Fibroblast of skin of abdomen (primary cell): ENCODE measurements around the gene DMC1.

Source experiments
- DNase-seq: peaks from one replicate; pipeline ENCODE4 v3.0.0-alpha.2; 2013

DMC1 gene

DNA sequence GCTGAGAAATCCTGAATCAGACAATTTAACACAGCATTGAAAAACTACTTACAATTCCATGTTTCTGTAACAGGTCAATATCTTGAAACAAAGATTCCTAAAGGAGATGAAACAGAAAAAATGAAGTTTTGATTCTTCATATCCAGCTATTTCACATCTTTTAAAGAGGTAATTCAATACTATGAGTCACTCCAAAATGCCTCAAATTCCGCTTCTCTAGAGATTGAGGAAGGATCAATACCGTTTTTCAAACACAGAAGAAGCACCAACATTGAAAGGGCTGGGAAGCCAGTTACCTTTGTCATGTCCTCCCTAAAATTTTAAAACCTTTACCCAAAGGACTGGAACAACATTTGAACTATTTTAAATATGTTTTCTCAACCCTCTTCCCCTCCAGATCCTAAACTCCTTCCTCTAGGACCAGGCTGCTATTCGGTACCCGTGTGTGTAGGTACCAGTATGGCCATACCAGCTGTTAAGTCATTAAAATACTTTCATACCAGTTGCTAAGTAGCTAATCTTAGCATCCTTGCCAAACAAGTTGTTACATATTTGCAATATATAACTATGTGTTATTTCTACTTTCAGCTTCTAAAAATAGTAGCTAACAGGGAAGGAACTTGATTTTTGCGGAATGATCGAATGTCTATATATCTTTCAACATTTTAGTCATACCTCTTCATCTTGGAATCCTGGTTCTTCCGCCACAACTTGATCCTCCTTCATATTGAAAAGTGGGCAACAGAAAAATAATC, 2.3 kb downstream of the DMC1 start:
- peak; percentile 43 for DNase-seq

DNA sequence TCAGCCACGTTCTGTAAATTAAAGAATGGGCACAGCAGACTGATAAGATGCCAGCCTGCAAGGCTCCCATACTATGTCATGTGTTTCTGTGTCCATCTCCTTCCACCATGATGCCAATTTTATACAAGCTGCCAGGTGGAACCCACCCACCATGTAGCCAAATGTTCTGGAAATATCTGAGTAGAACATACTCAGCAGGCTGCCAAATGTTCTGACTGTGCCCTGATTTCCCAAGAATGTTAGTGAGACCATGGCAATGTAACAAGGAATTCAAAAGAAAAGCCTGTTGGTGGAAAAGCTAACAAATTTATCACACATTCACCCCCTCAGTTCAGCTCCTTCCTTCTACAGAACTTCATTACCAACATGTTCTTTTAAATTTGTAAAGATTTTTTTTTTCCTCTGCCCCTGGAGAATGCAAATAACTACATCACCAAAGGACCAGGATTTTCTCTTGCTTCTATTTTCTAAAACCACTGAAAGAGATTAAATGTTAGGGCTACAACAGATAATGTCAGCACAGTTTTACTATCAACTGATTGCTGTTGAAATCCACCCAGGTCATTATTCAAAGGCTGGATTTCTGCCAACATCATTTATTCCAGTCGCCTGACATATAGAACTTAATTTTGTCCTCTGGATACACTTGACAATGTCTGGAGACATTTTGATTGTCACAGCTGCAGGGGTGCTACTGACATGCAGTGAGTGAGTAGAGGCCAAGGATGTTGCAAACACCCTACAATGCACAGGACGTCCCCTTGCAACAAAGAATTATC, 3.1 kb downstream of the DMC1 start:
- DNase-seq = no peak

DNA sequence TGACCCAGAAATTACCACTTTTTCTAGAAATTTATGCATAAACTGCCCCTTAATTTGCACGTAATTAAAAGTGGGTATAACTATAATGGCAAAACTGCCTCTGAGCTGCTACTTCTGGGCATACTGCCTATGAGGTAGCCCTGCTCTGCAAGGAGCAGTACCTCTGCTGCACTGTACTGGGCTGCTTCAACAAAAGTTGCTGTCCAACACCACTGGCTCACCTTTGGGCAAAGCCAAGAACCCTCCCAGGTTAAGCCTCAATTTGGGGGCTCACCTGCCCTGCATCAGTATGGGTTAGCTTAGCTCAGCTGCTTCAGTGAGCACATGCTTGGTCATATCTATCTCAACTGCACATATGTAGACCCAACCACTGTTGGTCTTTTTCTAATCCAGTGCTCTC, 4.5 kb downstream of the DMC1 start:
- DNase-seq = no peak

DNA sequence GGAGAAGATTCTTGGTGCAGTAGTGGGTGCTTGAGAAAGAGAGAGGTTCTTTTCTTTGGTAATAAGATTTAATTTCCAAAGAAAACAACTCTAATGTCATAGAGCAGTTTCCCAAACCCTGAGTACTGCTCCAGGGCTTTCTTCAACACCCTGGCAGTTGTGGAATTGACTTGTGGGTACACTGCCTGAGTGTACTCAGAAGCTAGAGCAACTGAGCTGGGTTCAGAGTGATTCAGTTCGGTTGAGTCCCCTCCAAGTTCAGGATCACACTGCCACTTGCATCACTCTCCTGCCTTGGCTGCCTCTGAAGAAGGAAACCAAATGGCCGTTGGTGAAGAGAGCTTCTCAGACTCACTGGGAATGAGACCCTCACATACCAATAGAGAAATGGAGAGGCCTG, 5.3 kb downstream of the DMC1 start:
- DNase-seq = no peak

DNA sequence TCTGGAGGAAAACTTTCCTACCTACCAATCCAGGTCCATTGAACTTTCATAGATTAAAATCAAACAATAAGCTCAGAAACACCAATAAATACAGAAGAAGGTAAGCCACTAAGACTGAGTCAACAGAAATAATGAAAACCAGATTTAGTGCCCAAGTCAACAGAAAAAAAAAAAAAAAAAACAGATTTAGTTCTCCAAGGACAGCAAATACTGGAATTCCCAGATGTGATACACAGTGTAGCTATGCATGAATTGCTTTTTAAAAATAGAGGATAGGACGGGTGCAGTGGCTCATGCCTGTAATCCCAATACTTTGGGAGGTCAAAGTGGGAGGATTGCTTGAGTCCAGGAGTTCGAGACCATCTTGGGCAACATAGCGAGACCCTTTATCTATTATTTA, 15.7 kb downstream of the DMC1 start:
- peak; percentile 81 for DNase-seq

DNA sequence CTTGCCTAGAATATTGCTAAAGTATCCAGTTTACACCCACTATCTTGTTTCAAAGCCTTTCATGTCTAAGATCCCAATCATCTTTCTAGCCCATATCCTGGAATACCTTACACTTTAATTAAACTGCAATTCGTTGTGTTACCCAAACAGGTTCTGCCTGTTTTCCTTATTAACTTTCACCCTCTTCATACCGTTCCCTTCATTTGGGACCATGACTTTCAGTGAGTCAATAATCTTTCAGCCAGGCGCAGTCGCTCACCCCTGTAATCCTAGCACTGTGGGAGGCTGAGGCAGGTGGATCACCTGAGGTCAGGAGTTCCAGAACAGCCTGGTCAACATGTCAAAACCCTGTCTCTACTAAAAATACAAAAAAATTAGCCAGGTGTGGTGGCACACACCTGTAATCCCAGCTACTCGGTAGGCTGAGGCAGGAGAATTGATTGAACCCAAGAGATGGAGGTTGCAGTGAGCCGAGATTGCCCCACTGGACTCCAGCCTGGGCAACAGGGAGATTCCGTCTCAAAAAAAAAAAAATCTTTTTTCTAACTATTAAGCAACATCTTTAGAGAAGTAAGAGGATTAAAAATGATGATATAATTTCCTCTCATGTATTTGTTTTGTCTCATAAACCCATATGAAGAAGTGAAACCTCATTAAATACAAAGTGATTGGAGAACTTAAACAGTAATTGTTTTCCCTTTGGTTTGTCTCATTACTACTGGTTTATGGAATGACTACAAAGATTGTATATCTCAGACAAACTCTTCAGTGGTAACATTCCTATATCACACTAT, 20.7 kb downstream of the DMC1 start:
- no peak for DNase-seq

DNA sequence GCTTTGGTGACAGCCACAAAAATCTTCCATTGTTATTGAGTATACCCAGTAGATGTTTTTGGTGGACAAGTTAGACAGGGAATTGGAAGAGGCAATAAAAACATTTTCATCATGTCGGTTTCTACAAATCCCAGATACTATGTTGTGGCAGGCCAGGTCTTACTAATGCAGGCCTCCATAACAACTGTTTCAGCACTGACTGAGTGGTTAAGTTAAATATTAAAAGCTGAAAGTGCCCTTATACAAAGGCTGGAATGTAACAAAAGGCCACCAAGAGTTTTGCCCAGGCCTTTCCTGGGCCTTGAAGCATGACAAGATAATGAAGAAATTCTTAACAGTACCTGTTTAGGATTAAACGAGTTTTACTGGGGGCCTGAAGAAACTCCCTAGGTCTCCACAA, 29.3 kb downstream of the DMC1 start:
- no peak for DNase-seq

DNA sequence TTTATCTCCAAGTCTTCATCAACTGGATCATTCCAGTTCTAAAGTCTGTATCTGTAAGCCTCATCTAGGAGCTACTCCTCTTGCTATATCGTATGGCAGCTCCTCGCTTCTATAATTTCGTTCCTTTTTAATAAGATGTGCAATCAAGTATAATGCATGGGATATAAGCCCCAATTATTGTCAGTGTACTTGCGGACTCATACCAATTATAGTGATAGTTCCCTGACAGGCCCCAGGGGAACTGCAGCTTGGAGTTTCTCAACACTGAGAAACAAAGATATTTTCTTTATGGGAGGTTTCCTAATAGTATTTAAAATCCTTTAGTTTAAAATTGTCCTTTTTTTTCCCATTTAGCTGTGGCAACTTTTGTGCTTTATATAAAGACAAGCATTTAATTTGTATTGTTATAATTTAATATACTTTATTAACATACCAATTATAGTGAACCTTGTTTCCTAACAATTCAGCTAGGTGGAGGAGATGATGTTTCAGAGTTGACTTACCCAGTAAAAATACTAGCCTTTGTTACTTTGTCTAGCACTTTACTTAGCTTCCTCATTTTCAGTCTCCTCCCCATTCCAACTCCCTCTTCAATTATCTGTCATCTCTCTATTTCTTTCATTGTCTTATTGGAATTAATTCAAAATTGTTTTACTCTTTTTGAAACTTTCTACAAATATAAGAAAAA, 38.6 kb downstream of the DMC1 start:
- DNase-seq = no peak

DNA sequence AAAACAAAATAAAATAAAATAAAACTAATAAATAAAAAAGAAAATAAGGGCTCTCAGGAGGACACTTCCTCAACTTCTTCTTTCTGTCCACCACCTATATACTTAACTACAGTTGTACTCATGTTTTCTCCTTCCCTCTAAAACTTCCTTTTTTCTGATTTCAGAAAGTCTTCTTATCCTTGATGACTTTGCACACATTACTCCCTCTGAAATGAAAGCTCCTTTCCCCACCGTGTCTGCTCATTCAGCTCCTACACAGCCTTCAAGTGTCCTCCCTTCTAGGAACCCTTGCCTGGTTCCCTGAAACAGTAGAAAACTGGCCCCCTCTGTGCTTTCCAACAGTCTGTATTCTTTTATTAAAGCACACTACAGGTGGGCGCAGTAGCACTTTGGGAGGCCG, 45.6 kb downstream of the DMC1 start:
- DNase-seq = no peak

DNA sequence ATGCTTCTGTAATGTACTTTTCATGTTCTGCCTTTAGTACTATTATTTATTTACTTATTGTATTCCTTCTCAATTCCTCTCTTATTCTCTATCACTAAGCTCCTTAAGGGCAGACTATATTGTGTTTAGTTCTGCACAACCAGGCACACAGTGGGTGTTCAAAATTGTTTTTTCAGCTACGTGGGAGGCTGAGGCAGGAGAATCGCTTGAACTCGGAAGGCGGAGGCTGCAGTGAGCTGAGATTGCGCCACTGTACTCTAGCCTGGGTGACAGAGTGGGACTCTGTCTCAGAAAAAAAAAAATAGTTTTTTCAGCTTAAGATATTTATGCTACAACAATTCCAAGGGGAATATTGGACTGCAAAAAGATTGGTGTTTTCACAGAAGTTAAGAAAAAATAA, 46.5 kb downstream of the DMC1 start:
- DNase-seq = no peak

DNA sequence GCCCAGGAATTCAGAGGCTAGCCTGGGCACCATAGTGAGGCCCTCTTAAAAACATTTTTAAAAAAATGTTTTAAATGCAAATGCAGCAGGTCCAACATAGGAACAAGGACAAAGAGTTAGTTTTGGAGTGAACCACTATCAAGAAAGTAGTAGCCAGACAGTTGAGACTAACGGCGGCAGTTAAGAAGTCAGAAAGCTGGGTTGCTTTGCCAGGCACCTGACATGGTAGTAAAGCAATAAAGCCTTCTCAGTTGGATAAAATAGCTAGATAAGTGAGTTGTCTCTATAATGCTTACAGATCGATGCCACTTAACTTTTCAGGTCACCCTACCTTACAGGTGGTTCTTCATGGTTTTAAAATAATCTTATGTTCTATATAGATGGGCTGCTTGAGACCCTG, 47.0 kb downstream of the DMC1 start:
- no peak for DNase-seq

DNA sequence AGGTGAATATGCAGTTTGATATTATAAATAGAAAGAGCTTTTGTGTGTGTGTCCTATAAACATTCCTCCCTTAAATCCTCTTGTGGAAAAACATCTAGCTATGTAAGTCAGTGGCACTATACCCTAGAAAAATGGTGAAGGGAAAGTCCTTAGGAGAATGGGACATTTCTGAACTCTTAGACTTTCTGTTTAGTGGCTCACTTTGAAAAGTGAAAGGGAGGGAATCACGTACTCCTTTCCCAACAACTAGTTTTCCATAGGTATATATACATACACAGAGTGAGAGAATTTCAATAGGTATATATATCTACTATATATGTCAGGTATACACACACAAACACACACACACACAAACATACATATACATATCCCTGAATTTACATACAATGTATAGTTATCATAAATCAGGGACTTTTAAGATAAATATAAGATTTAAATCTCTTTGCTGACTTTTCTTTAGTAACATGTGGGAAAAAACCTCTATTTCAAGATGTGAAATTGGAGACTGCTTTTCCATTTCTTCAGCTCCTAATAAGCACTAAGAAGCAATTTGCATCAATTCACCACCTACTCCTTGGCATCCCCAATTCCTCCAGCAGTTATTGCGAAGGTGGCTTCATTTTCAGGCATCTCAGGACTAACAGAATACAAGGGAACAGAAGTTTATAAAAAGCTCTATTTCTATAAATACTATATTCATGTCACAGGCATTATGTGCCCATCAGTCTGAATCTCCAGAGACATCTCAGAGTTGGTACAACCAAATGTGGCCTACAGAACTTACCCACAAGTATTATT, 50.3 kb downstream of the DMC1 start:
- DNase-seq = no peak

DNA sequence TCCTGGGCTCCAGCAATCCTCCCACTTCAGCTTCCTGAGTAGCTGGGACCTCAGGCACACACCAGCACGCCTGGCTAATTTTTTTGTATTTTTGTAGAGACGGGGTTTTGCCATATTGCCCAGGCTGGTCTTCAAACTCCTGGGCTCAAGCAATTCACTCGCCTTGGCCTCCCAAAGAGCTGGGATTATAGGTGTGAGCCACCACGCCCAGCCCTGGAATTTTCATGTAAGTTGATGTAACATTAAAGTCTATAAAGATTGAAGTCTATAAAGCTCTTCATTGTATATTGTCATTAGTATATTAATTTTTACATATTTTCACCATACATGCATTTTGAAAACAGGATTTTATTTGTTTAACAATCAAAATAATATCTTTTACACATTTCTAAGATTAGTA, 51.4 kb downstream of the DMC1 start:
- DNase-seq = no peak

DNA sequence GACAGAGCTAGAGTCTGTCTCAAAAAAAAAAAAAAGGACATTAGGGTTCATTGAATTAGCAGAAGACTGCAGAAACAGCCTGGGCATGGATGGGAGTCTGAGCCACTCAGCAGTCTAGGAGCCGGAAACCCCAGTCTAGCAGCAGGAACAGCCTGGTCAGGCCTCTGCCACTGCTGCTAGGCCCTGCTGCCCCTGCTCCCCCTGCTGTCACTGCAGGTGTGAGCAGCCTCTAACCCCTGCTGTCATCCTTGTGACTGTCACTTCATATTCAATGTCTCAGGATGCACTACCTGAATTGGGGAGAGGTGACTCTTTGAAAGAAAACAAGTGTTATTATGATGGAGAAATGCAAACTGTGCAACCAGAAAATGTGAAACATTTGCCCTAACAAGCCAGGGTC, 56.9 kb downstream of the DMC1 start:
- no peak for DNase-seq

DNA sequence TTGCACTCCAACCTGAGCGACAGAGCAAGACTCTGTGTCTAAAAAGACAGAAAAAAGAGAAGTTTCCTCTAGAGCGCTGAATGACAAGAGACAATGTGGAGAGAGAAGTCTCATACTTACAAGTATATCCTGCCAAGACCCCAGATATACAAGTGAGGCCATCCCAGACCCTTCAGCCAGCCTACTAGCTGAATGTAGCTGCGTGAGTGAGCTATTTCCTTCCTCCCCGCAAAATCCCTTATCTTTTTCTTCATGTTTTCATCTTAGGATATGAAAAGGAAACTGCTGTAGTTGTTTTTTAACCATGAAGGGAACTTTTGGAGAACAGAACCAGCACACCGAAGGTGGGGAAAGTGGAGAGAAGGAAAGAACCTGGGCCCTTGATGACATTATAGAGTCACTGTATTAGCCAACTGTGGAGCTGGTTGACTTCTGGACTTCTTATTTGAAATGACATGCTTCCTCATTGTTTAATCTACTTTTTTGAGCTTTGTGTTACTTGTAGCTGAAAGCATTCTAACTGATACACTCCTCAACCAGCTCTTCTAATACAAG, 59.5 kb downstream of the DMC1 start:
- no peak for DNase-seq

DNA sequence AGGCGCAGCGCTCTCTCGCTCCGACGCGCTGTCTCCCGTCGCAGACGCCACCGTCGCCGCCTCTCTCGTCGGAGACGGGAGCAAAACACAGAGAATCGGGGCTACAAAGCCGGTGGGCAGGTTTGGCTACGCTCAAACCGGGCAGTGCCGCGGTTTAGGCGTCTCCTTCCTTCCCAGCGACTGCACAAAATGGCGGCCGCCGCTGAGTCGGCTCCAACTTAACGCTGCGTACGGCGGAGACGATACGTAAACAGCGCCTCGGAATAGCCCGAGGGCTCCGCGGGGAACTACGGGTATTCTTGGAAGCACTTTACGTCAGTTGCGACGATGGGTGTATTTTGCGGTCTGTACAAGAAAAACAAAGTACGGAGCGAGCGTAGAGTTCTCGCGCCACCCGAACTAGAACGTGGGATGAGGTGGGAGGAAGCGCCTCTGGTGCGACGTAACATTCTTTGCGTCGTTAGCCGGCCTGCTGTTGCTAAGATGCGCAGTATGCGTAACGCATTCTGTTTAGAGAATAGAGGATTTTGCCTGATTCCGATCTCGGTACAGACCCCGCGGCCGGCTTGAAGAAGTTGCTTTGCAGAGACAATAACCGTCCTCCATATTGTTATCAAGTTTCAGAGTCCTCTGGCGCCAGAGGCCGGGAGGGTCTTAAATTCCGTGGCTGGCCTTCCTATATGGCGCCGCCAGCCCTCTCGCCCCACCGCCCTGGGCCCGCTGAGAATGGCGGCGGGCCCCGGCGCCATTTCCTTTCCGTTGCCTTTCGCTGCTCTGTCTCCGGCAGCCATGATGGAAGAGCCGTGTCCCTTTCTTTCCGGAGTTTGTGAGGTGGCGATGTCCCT, 63.6 kb downstream of the DMC1 start, which contains the start of gene DDX17:
TSS of gene DDX17 (minus strand) at position 194 of the 845 bp plus-strand sequence.
- peak; percentile 94 for DNase-seq

DNA sequence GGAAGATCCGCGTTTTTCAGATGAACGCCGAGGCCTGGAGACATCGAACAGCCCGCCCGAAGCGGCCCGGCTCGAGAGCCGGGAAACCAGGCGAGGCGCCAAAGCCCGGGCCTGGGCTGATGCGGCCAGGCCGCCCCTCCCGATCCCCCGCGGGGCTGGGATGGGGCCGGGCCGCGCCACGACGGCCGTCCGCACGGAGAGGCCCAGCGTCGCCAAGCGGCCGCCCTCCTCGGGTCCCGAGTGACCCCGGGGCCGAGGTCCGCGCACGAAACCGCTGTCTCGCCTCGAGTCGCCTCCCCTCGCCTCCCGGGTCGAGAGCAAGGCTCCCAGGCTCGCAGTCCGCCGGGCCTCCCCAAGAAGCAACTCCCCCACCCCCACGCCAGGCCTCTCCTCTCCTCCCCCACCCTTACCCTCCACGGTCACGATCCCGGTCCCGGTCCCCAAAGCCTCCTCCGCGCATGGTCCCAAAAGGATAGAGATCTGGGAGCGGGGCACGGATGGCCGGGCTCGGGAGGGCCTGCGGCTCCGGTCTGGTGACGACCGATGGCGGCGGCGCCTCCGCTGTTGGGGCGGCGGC, 64.4 kb downstream of the DMC1 start:
- DNase-seq = peak; percentile 65

DNA sequence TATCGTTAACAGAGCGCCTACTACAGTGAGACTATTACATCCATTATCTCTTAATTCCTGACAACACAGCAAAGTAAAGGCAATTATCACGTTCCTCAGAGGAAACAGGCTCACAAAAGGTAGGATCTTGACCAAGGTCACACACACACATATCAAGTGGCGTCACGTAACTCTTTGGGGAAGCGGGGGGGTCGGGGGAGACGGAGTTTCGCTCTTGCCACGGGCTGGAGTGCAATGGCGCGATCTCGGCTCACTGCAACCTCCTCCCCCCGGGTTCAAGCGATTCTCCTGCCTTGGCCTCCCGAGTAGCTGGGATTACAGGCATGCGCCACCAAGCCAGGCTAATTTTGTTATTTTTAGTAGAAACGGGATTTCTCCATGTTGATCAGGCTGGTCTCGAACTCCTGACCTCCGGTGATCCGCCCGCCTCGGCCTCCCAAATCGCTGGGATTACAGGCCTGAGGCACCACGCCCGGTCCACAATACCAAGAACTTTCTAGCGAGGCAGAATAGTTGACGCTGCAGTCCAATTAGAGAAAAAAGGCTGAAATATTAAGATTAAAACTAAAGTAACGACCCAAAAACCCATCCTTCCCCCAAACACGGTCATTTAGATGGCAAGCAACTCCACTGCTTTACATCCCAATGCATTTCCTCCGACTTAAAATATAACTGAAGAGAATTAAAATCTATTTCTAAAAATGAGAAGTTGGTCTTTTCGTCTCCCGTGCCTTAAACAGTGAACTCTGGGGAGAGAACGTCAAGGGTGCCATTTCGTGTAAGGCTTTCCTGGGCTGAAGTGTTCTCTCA, 65.0 kb downstream of the DMC1 start:
- peak; percentile 36 for DNase-seq

DNA sequence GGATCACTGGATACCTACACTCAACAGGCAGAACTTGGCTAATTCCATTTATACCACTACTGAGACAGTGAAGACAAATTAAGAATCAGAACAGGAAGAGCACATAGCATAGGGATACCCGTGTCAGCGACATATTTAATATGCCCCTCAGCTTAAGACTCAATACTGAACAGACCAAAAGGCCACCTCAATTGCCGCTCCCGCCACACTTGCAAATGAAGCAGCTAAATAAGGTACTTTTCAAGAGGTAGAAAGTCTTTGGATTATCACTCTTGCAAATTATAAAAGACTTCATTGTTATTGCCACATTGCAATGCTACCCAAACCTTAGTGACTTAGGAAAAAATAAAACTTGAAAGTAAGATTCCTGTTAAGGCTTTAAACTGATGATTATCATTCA, 67.0 kb downstream of the DMC1 start:
- no peak for DNase-seq
